ENCODE measurements around the gene RITA1.

DNA sequence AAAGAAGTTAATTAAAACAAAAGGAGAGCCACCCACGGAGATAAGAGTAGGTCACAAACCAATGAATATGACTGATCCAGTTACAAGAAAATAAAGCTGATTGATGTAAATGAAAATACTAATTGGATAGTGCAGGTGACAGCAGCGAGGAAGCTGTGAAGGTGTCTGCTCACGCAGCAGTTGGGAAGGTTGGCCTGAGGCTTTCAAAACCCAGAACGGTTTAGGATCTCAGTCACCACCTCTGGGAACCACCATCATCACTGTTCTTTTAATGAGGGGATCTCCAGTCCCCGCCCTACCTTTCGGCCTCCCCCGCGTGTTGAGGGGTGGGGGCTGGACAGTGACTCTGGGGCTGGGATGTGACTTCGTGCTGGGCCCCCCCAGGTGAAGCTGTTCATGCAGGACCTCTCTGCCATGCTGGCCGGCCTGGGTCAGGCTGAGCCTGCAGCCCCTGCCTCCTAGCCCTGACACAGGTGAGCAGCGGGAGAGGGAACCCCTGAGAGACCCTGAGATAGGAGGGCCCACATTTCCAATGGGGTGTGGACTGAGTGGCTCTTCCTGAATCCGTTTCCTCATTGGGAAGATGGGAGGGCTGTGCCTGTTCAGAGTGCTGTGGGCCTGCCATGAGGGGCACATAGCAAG lies 28.2 kb upstream of the RITA1 start:
- TF ChIP-seq, protein P1, sequence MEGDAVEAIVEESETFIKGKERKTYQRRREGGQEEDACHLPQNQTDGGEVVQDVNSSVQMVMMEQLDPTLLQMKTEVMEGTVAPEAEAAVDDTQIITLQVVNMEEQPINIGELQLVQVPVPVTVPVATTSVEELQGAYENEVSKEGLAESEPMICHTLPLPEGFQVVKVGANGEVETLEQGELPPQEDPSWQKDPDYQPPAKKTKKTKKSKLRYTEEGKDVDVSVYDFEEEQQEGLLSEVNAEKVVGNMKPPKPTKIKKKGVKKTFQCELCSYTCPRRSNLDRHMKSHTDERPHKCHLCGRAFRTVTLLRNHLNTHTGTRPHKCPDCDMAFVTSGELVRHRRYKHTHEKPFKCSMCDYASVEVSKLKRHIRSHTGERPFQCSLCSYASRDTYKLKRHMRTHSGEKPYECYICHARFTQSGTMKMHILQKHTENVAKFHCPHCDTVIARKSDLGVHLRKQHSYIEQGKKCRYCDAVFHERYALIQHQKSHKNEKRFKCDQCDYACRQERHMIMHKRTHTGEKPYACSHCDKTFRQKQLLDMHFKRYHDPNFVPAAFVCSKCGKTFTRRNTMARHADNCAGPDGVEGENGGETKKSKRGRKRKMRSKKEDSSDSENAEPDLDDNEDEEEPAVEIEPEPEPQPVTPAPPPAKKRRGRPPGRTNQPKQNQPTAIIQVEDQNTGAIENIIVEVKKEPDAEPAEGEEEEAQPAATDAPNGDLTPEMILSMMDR (IDR thresholded peaks at IDR 0.05), result no peak
- TF ChIP-seq EP300 (IDR thresholded peaks at IDR 0.05), result no peak

Data from ovary (tissue), 3 donors.